Endothelial cell of umbilical vein (primary cell): ENCODE results near the gene DSG4. TPM values are rescaled to one million over a fixed set of nuclear protein-coding genes. Genes with fewer than 3 reads are reported as not detected.

Experiments used
- BruUV-seq: library from RNA; stranded (reverse); fragments of 400-500 nt; replicated peaks from 2 replicates; lab custom pipeline; 2021; lab: Mats Ljungman, UMichigan
- CTCF ChIA-PET: fragments of 300-600, 350-600 bp; sonication (Branson Sonifier 250); formaldehyde crosslinking; loops from one replicate; lab custom pipeline; 2021; ENCODE audit warnings: antibody characterized with exemption, inconsistent platforms; lab: Charles Lee
- POLR2A ChIA-PET: fragments of 300-600, 350-600 bp; sonication (Branson Sonifier 250); formaldehyde crosslinking; loops from one replicate; lab custom pipeline; 2021; ENCODE audit warnings: antibody characterized with exemption, inconsistent platforms; lab: Charles Lee
- DNase-seq: peaks from one replicate; pipeline ENCODE4 v3.0.0-alpha.2; 2011; ENCODE audit warnings: low read depth, low spot score
- FAIRE-seq: peaks from 2 replicates; lab custom pipeline; 2011; peaks lifted over from hg19 to GRCh38; lab: Jason Lieb, UNC
- H2AFZ ChIP-seq: 2 replicates; pipeline ENCODE4 v1.6.0; 2012; ENCODE audit warnings: low read depth, low read length, control low read depth, inconsistent platforms
- H3K27ac ChIP-seq: 2 replicates; pipeline ENCODE4 v1.5.1; 2011; ENCODE audit warnings: low read depth, mild to moderate bottlenecking, control low read depth, low read length, moderate library complexity; ENCODE audit not compliant: insufficient read depth
- H3K27me3 ChIP-seq, 2 experiments: 2 replicates each; pipeline versions ENCODE4 v1.6.0 to v1.6.1; 2011; ENCODE audit warnings: low read length in 2 of 2, mixed read lengths in 1 of 2; ENCODE audit not compliant: control insufficient read depth in 2 of 2, insufficient read depth in 2 of 2
- H3K36me3 ChIP-seq, 2 experiments: 2 replicates in 1 of 2; 3 replicates in 1 of 2; pipeline ENCODE4 v1.5.1; 2011; ENCODE audit warnings: low read length in 2 of 2, mild to moderate bottlenecking in 1 of 2, moderate library complexity in 1 of 2; ENCODE audit not compliant: control insufficient read depth in 2 of 2, insufficient read depth in 2 of 2; ENCODE audit errors: extremely low read depth in 1 of 2
- H3K4me1 ChIP-seq: 3 replicates; pipeline ENCODE4 v1.5.1; 2011; ENCODE audit warnings: mild to moderate bottlenecking, low read length; ENCODE audit not compliant: control insufficient read depth, insufficient read depth; ENCODE audit errors: extremely low read depth
- H3K4me2 ChIP-seq: 2 replicates; pipeline ENCODE4 v1.6.1; 2011; ENCODE audit warnings: low read length, control low read depth, mixed read lengths; ENCODE audit not compliant: insufficient read depth
- H3K4me3 ChIP-seq, 3 experiments: fragments of 200-600 bp in 1 of 3; sonication (generic), shearing (Covaris generic) in 1 of 3; replicated peaks in 1 of 3; 2 replicates each; pipeline ENCODE4 v1.5.1; 2011 to 2016; ENCODE audit warnings: control low read depth in 3 of 3, low read length in 3 of 3, mild to moderate bottlenecking in 2 of 3, inconsistent platforms in 1 of 3, low read depth in 1 of 3, moderate library complexity in 1 of 3; ENCODE audit not compliant: insufficient read depth in 1 of 3
- H3K79me2 ChIP-seq: 2 replicates; pipeline ENCODE4 v1.6.0; 2012; ENCODE audit warnings: low read length, inconsistent platforms; ENCODE audit not compliant: control insufficient read depth, insufficient read depth
- H3K9ac ChIP-seq: replicated peaks from 2 replicates; pipeline ENCODE3; 2011; ENCODE audit warnings: low read length, control low read depth; ENCODE audit not compliant: insufficient read depth; ENCODE audit errors: extremely low read depth
- H3K9me1 ChIP-seq: replicated peaks from 3 replicates; pipeline ENCODE4 v1.6.0; 2011; ENCODE audit warnings: mild to moderate bottlenecking, low read length; ENCODE audit not compliant: control insufficient read depth, insufficient read depth; ENCODE audit errors: extremely low read depth
- H3K9me3 ChIP-seq: replicated peaks from 2 replicates; pipeline ENCODE4 v1.5.1; 2012; ENCODE audit warnings: low read length, inconsistent platforms; ENCODE audit not compliant: control insufficient read depth, insufficient read depth
- H4K20me1 ChIP-seq: replicated peaks from 2 replicates; pipeline ENCODE3; 2011; ENCODE audit warnings: mild to moderate bottlenecking, low read length; ENCODE audit not compliant: control insufficient read depth, insufficient read depth; ENCODE audit errors: extremely low read depth
- EZH2 ChIP-seq: IDR thresholded peaks from 2 replicates; pipeline ENCODE4 v1.6.1; 2012; ENCODE audit warnings: borderline replicate concordance, low read depth, mild to moderate bottlenecking, moderate library complexity, low read length, inconsistent platforms; ENCODE audit not compliant: severe bottlenecking
- FOS ChIP-seq: IDR thresholded peaks from 2 replicates; pipeline ENCODE4 v1.6.1; 2011; ENCODE audit warnings: mild to moderate bottlenecking, low read length, moderate library complexity, borderline replicate concordance; ENCODE audit not compliant: insufficient read depth
- GATA2 ChIP-seq: IDR thresholded peaks from 2 replicates; pipeline ENCODE4 v1.7.0; 2011; ENCODE audit warnings: low read depth, mild to moderate bottlenecking, moderate library complexity, mixed read lengths, low read length; ENCODE audit not compliant: insufficient read length, insufficient read depth
- JUN ChIP-seq: IDR thresholded peaks from 2 replicates; pipeline ENCODE4 v1.6.1; 2011; ENCODE audit warnings: borderline replicate concordance, low read depth; ENCODE audit not compliant: insufficient read length, insufficient read depth
- MYC ChIP-seq: IDR thresholded peaks from one replicate; pipeline ENCODE4 v1.6.1; 2011; ENCODE audit warnings: mild to moderate bottlenecking, low read depth, low read length
- POLR2A ChIP-seq: IDR thresholded peaks from 2 replicates; pipeline ENCODE4 v1.6.1; 2012; ENCODE audit warnings: low read depth, mild to moderate bottlenecking, control low read depth, low read length
- POLR2AphosphoS5 ChIP-seq: IDR thresholded peaks from 2 replicates; pipeline ENCODE4 v1.6.1; 2012; ENCODE audit warnings: low read depth, mild to moderate bottlenecking, control low read depth, low read length, moderate library complexity; ENCODE audit not compliant: insufficient read depth
- dilution Hi-C: fragments of 300-500 bp; cut with MboI; formaldehyde crosslinking; loops from one replicate; pipeline ENCODE4 v1.15.0; 2019; ENCODE audit warnings: low sequenced_read_pairs; ENCODE audit not compliant: extremely low pct_ligation_motif_present
- intact Hi-C: fragments of 100-400 bp; cut with micrococcal nuclease; formaldehyde crosslinking; loops from one replicate; pipeline ENCODE4 v1.10.0; 2022
- polyA plus RNA-seq, 4 experiments: library from polyadenylated mRNA; depleted of rRNA in 3 of 4; stranded (reverse) in 3 of 4; unstranded in 1 of 4; fragments of >200 nt; gene quantifications; 2 replicates each; pipeline versions ENCODE4 v1.2.1 to v1.2.3, GENCODE V29; 2011 to 2012; ENCODE audit warnings: missing spikeins in 1 of 4
- total RNA-seq: library from RNA; stranded (reverse); gene quantifications from 2 replicates; pipeline ENCODE4 v1.2.3, GENCODE V29; 2021
- TF ChIP-seq, protein P1 (sequence below): IDR thresholded peaks from 2 replicates; pipeline ENCODE4 v1.6.1; 2011; ENCODE audit not compliant: insufficient read depth, insufficient read length
- TF ChIP-seq, protein P2 (sequence below), 2 donors: IDR thresholded peaks; 1 replicate in 1 of 2; 2 replicates in 1 of 2; pipeline ENCODE4 v1.5.1; 2011; ENCODE audit warnings: low read length in 2 of 2, mild to moderate bottlenecking in 2 of 2, moderate library complexity in 2 of 2, control low read depth in 1 of 2, inconsistent platforms in 1 of 2, low read depth in 1 of 2; ENCODE audit not compliant: insufficient read depth in 1 of 2; ENCODE audit errors: extremely low read depth in 1 of 2

Gene DSG4
- total and polyA plus RNA-seq, 2 donors (not counting 3 experiments of a cell fraction or from before 2014, with no cell fraction given), result not detected

DNA sequence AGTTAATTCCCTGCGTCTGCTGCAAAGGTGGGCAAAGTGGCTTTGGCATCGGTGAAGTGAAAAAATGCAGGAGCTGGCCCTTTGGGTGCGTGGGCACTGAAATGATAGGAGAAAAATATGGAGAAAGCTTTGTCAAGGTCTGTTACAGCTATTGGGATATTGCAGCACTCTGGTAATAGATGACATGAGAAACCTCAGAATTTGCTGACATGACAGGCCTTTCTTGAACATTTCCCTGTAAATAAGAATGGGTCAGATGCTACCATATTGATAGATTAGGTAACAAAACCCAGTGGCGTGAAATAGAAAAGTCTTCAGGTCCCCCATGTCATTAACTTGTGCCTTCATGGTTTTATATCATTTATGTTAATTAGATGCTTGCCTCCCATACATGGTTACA lies 12.4 kb upstream of the DSG4 start:
- H3K36me3 ChIP-seq, result no peaks in the 10 kb centered on the region
- POLR2A ChIA-PET, result no interaction called here
- H3K27ac ChIP-seq, result no peak overlapping the region
- H3K9me3 ChIP-seq, result no peaks in the 10 kb centered on the region
- DNase-seq (no peak), FAIRE-seq (no peak)
- H2AFZ ChIP-seq, result no peak overlapping the region
- no peaks in the 10 kb centered on the region for H3K79me2 ChIP-seq
- H3K27me3 ChIP-seq, result no peaks in the 10 kb centered on the region
- CTCF ChIA-PET, result no interaction called here
- TF ChIP-seq MYC, result no peak
- no peak overlapping the region for H3K9ac ChIP-seq
- H4K20me1 ChIP-seq, result no peaks in the 10 kb centered on the region
- no peak overlapping the region for H3K4me3 ChIP-seq
- no peak overlapping the region for H3K4me2 ChIP-seq
- no peaks in the 10 kb centered on the region for H3K4me1 ChIP-seq
- no TSS peak for BruUV-seq
- intact Hi-C loops, result no loop called here
- H3K9me1 ChIP-seq, result no peaks in the 10 kb centered on the region
- dilution Hi-C loops, result no loop called here

DNA sequence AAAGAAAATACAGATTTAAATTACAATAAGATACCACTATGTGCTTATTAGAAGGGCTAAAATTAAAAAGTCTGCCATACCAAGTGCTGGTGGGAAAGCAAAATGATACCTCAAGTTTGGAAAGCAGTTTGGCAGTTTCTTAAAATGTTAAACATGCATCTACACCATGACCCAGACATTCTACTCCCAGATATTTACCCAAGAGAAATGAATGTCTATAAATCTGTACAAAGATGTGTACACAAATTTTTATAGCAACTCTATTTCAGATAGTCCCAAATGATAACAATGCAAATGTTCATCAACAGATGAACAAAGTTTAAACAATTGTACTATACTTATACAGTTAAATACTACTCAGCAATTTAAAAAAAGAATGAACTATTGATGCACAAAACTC lies 7.1 kb upstream of the DSG4 start:
- dilution Hi-C loops (no loop called here), intact Hi-C loops (no loop called here)
- Histone ChIP-seq H3K9ac (no peak overlapping the region), H3K36me3 (no peaks in the 10 kb centered on the region), H2AFZ (no peak overlapping the region), H3K4me3 (no peak overlapping the region), H3K4me2 (no peak overlapping the region), H3K4me1 (no peaks in the 10 kb centered on the region), H4K20me1 (no peaks in the 10 kb centered on the region), H3K27ac (no peak overlapping the region), H3K9me1 (no peaks in the 10 kb centered on the region), H3K9me3 (no peaks in the 10 kb centered on the region), H3K27me3 (no peaks in the 10 kb centered on the region), H3K79me2 (no peaks in the 10 kb centered on the region)
- BruUV-seq, result no TSS peak
- TF ChIP-seq, protein P1, sequence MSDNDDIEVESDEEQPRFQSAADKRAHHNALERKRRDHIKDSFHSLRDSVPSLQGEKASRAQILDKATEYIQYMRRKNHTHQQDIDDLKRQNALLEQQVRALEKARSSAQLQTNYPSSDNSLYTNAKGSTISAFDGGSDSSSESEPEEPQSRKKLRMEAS, result no peak
- TF ChIP-seq JUN (no peak), POLR2AphosphoS5 (no peak), EZH2 (no peak), FOS (no peak), GATA2 (no peak), MYC (no peak), POLR2A (no peak)
- TF ChIP-seq, protein P2, sequence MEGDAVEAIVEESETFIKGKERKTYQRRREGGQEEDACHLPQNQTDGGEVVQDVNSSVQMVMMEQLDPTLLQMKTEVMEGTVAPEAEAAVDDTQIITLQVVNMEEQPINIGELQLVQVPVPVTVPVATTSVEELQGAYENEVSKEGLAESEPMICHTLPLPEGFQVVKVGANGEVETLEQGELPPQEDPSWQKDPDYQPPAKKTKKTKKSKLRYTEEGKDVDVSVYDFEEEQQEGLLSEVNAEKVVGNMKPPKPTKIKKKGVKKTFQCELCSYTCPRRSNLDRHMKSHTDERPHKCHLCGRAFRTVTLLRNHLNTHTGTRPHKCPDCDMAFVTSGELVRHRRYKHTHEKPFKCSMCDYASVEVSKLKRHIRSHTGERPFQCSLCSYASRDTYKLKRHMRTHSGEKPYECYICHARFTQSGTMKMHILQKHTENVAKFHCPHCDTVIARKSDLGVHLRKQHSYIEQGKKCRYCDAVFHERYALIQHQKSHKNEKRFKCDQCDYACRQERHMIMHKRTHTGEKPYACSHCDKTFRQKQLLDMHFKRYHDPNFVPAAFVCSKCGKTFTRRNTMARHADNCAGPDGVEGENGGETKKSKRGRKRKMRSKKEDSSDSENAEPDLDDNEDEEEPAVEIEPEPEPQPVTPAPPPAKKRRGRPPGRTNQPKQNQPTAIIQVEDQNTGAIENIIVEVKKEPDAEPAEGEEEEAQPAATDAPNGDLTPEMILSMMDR (IDR thresholded peaks at IDR 0.05; ENCODE audit: extremely low read depth in 1 of 2, insufficient read depth in 1 of 2, low read depth in 1 of 2, low read length in 2 of 2), result no peak
- no peak for DNase-seq
- POLR2A ChIA-PET, result no interaction called here
- FAIRE-seq, result no peak
- CTCF ChIA-PET, result no interaction called here
